ENCODE measurements around the gene BCOR.

- TF ChIP-seq POLR2A (IDR thresholded peaks at IDR 0.05) = no peak
- TF ChIP-seq, protein P1, sequence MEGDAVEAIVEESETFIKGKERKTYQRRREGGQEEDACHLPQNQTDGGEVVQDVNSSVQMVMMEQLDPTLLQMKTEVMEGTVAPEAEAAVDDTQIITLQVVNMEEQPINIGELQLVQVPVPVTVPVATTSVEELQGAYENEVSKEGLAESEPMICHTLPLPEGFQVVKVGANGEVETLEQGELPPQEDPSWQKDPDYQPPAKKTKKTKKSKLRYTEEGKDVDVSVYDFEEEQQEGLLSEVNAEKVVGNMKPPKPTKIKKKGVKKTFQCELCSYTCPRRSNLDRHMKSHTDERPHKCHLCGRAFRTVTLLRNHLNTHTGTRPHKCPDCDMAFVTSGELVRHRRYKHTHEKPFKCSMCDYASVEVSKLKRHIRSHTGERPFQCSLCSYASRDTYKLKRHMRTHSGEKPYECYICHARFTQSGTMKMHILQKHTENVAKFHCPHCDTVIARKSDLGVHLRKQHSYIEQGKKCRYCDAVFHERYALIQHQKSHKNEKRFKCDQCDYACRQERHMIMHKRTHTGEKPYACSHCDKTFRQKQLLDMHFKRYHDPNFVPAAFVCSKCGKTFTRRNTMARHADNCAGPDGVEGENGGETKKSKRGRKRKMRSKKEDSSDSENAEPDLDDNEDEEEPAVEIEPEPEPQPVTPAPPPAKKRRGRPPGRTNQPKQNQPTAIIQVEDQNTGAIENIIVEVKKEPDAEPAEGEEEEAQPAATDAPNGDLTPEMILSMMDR (IDR thresholded peaks at IDR 0.05) = no peak
These were observed 4.9 kb upstream of the BCOR start for GRCh38 chrX:40102393-40103381.
